Astrocyte (in vitro differentiated cells and primary cell): ENCODE measurements around the gene HSF2BP.

ENCODE experiments used
- EZH2 ChIP-seq: IDR thresholded peaks from 2 replicates; pipeline ENCODE4 v1.6.1; 2012; ENCODE audit warnings: mild to moderate bottlenecking, low read length, inconsistent platforms; ENCODE audit not compliant: insufficient read depth
- TF ChIP-seq, protein P1 (sequence below): IDR thresholded peaks from 2 replicates; pipeline ENCODE4 v1.5.1; 2011; ENCODE audit warnings: low read depth, mild to moderate bottlenecking, inconsistent platforms, low read length, moderate library complexity; ENCODE audit not compliant: insufficient read depth

GRCh38 chr21:43609501-43610340 lies 49.6 kb downstream of the HSF2BP start:
- no peak for TF ChIP-seq EZH2
- TF ChIP-seq, protein P1, sequence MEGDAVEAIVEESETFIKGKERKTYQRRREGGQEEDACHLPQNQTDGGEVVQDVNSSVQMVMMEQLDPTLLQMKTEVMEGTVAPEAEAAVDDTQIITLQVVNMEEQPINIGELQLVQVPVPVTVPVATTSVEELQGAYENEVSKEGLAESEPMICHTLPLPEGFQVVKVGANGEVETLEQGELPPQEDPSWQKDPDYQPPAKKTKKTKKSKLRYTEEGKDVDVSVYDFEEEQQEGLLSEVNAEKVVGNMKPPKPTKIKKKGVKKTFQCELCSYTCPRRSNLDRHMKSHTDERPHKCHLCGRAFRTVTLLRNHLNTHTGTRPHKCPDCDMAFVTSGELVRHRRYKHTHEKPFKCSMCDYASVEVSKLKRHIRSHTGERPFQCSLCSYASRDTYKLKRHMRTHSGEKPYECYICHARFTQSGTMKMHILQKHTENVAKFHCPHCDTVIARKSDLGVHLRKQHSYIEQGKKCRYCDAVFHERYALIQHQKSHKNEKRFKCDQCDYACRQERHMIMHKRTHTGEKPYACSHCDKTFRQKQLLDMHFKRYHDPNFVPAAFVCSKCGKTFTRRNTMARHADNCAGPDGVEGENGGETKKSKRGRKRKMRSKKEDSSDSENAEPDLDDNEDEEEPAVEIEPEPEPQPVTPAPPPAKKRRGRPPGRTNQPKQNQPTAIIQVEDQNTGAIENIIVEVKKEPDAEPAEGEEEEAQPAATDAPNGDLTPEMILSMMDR = no peak
